Caki2 (cell line): Measurements from ENCODE around the gene ABCA1. TPM values are rescaled to one million over a fixed set of nuclear protein-coding genes. Genes with fewer than 3 reads are reported as not detected.
"Not testable (repeated sequence)": the region's sequence is repeated elsewhere in the genome, so short reads cannot be mapped to it uniquely, and the experiment has no call there.

Experiments used
- DNase-seq: peaks from one replicate; pipeline ENCODE4 v3.0.0-alpha.2; 2015; ENCODE audit warnings: low read depth
- in situ Hi-C: cut with HindIII; loops from 2 replicates; pipeline ENCODE4 v1.10.0; 2016; ENCODE audit warnings: low sequenced_read_pairs, low pct_unique_long_range_greater_than_20kb, mixed read lengths
- total RNA-seq: library from RNA; depleted of rRNA; stranded (reverse); fragments of >200 nt; shearing (Covaris generic); gene quantifications from 2 replicates; pipeline ENCODE4 v1.2.3, GENCODE V29; 2014; ENCODE audit warnings: low replicate concordance

Gene ABCA1
- total RNA-seq, 1 experiment from 2014 or later, result 25.4 TPM

- in situ Hi-C loops, result no loop called here
- DNase-seq, result no peak
Measured at GRCh38 chr9:104858846-104859245, 69.1 kb downstream of the ABCA1 start.

DNA sequence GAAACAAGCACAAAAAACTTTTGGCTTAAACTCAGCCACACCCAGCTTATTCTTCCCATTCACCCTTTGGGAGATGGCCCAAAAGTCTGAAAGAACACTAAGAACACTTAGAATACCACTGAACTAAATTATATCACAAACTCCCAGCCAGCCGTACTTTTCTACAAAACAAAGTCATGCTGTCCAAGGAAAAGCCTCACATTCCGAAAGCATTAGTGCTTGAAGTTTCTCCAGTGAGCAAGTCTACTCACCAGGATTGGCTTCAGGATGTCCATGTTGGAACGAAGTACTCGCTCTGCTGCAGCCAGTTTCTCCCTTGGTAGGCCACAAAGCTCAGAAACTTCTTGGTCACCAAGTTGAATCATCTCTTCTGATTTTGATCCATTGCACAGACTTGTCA is 69.7 kb downstream of the ABCA1 start:
- in situ Hi-C loops, result no loop called here
- no peak for DNase-seq

DNA sequence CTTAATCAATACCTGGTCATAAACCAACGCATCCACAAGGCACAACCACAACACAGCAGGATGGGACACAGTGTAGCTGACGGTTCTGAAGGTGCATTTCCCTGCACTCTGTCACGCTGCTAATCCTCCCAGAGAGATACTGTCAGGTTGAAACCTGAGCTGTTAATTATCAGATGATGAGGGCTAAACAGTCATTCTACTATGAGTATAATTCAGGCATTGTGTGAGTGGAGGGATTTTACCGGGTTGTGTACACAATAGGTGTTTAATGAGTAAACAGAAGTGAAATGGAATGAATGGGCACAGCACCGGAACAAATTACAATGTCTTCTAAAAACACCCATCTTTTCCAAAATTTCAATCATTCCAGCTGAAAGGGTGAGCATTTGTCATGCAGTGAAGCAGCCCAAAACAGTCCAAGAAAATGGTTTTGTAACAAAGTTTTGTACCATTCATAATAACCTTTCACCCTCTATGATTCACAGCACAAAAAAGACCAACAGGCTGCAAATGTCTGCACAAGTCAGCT is 71.5 kb downstream of the ABCA1 start:
- in situ Hi-C loops, result no loop called here
- DNase-seq, result no peak

DNA sequence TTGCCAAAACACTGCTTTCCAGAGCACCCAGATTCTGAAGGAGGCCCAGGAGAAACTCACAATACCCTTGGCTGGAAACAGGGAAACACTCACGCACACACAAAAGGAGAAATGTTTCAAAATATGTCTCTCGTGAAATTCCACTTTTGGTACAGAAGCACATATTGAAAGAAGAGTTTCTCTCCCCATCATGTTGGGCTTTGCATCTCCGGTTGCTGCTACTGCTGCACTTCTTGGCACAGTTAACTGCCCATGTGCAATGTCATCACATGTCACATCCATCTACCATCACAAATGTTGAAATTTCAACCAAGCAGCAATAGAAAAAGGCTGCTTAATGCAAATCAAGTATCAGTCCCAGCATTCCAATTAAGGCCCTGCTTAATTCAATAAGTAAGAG is 72.1 kb downstream of the ABCA1 start:
- in situ Hi-C loops, result no loop called here
- no peak for DNase-seq

- in situ Hi-C loops, DNase-seq: not testable (repeated sequence)
Measured at GRCh38 chr9:104855258-104855657, 72.7 kb downstream of the ABCA1 start.

DNA sequence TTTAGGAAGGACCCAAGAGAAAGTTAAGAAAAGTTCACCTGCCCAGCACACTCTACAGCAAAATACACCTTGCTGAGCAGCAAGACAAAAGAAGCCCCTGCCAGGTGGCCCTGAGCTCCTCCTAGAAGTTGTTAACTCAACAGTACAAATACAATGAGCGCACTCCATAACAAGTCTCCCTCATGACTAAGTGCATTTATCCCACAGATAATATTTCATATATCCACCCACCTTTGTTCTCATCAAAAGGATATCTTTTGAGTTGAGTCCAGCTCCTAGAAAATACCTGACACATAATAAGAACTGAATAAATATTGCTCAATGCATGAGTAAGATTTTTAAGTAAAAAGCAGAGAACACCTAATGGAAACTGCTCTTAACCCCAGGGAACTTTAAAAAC is 73.3 kb downstream of the ABCA1 start:
- DNase-seq, result no peak
- in situ Hi-C loops, result no loop called here

GRCh38 chr9:104853683-104854082 is 74.3 kb downstream of the ABCA1 start:
- in situ Hi-C loops, result no loop called here
- DNase-seq, result no peak

DNA sequence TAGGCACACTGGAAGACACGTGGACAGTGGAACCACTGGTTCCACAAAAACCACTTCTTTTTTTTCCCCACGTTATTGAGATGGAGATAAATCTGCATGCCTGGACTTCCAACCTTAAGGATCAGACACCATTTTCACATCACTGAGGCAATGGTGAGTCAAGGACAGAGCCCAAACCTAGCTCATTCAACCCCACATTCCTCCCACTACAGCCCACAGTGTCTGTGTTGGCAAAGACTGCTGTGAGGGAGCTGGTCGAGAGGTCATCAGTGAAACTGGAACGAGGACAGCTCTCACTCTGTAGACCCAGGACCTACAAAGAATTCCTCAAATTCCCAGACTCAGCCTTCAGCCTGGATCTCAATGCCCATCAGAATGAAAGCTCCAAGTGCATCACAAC is 74.8 kb downstream of the ABCA1 start:
- in situ Hi-C loops, result no loop called here
- no peak for DNase-seq

DNA sequence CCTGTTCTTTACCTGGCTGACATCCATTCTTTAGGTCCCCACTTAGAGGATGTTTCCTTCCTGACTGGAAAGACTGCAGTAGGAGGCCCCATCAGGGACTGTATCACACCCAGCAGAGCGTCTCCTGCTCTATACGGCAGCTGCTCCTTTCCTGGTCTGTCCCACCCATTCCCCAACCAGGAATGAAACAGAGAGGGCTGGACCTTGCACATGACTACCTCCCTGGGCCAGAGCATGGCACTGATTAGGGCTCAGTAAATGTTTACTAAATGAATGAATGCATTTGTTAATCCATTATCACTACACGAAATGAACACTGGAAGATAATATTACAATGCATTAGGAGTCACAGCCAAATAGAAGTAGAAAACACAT is 76.4 kb downstream of the ABCA1 start:
- in situ Hi-C loops, result no loop called here

GRCh38 chr9:104850786-104851545 is 77.0 kb downstream of the ABCA1 start:
- in situ Hi-C loops, result no loop called here
- no peak for DNase-seq

More for the DNA sequence above, 76.4 kb downstream of the ABCA1 start:
- no peak for DNase-seq

DNA sequence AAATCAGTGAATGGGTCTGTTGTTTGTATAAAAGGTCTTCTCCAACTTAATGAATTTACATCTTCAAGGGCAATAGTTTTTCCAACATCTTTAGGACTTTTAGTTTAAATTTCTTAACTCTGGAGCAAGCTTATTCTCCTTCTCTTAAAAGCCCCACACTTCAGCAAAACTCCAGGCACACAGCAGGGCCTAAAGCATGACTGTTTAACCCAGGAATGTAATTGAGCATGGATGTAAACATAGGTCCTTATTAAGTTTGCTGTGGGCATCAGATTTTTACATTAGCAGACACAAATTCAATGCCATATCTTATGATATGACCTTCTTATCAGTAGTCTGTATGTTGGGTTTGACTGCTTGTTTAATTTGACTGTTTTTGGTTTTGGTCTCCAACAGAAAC is 78.9 kb downstream of the ABCA1 start:
- in situ Hi-C loops, result no loop called here
- DNase-seq, result no peak

DNA sequence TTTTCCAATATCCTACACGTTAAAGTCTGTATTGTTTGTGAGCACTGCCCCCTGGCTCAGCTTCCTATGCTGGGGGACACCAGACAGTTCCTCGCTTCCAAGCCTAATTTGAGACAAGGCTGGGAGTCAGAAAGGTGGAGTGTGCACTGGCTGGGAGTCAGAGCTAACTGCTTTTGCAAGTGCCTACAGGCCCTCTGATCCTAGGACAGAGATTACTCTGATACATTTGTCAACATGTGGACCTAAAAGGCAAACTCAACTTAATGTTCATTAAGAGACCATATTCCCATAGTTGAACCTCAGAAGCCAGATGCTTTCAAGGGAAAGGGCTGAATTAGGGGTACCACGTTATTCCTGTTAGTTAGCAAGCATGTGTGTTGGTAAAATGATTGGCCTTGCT is 83.2 kb downstream of the ABCA1 start:
- in situ Hi-C loops, result no loop called here

DNA sequence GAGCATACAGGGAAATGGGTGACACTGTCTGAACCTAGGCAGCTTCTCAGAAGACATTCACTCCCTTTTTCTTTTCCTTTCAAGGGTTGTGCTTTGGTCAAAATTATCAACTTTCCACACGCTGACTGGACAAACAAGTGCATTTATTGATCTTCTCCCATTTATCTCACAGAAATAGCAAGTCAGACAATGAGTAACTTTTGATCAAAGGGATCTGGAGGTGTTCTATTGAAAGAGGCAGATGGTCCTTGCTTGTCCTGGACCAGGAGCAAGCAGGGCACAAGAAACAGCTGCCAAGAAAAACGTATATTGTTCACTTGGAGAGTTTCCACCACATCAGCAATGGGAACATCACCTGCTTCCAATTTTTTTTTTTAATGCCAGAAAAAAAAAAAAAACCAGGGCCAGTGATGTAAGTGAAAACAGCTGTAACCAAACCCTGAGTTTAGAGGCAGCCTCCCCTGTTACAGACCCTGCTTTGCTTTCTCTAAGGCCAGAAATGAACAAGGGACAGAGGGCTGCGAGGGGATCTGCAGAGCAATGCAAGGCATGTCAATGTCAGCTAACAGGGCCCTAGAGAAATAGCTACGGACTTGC is 84.2 kb downstream of the ABCA1 start:
- in situ Hi-C loops, result no loop called here
- no peak for DNase-seq

More for the DNA sequence above, 83.2 kb downstream of the ABCA1 start:
- no peak for DNase-seq

DNA sequence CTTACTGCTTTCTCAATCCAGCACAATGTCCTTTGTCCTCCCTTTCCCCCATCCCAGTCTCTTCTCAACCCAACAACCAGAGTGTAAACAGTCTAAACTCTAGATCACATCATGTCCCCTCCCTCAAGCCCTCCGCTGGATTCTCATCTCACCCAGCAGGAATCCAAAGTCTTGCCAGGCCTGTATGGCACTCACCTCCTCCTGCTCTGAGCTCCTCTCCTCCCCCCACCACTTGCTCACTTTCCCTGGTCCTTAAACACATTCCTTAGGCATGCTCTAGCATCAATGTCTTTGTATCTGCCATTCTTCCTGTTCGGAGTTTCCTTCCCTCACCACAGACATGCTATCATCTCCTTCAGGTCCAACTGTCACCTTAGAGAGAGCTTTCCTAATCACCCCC is 85.3 kb downstream of the ABCA1 start:
- in situ Hi-C loops, result no loop called here

DNA sequence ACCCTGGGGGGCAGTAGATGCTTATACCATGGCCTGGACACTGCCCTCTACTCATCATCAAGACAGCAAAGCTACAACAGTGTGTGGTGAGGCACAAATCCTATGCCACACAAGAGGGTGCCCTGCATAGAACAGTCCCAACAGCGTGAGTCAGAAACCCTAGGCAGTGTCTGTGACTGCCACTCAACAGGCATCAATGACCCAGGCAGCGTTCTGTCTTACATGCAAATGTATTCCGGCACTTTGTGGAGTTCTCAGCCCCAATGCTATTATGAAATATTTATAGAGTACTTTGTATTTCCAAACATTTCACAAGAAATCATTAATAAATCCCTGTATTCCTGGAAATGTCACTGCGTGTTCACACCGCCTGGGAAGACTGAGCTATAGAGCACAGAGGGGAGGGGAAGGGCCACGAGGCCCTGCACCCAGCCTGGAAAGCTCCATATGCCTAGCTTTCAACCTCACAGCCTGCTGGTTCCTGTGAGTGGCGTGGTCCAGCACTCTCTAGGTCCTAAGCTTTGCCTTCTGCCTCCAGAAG is 86.3 kb downstream of the ABCA1 start:
- in situ Hi-C loops, result no loop called here
- DNase-seq, result no peak

More for the DNA sequence above, 85.3 kb downstream of the ABCA1 start:
- no peak for DNase-seq

GRCh38 chr9:104838958-104839357 is 89.0 kb downstream of the ABCA1 start:
- in situ Hi-C loops, result no loop called here

GRCh38 chr9:104836767-104837166 is 91.2 kb downstream of the ABCA1 start:
- DNase-seq, result no peak
- in situ Hi-C loops, result no loop called here

More at GRCh38 chr9:104838958-104839357, 89.0 kb downstream of the ABCA1 start:
- DNase-seq, result no peak

DNA sequence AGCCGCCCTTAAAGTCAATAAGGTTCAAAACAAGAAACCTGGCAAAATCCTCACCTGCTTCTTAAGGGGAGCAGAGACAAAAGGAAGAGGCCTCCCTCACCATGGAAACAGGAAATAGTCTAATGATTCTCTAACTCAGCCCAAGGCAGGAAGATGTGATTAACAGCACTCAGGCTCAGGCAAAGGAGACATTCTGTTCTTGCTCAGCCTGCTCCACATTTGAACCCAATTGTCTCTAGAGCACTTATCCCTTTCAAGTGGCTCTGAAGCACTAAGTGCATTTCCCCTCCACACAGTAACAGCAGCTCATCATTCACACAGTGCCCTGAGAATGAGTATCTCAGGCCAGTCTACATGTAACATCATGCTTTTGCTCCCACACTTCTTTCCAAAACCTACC is 91.7 kb downstream of the ABCA1 start:
- in situ Hi-C loops, result no loop called here
- DNase-seq, result no peak

DNA sequence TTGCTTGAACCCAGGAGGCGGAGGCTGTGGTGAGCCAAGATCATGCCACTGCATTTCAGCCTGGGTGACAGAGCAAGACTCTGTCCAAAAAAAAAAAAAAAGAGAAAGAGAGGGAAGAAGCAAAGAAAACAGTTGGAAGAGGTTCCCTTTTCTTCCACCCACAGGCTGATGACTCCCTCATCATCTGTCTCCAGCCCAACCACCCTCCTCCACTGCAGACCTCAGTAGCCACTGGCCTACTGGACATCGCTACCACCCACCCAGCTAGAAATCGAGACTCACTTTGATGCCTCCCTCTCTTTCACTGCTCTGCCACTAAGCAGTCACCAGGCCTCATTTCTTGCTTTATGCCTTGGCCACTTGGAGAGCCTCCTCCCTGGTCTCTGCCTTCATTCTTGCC is 92.8 kb downstream of the ABCA1 start:
- no peak for DNase-seq
- in situ Hi-C loops, result no loop called here
